C4-2B (cell line): ENCODE results near the gene SPAG17.

Experiments used
- CTCF ChIP-seq: fragments of 450-650 bp; conservative IDR thresholded peaks from 2 replicates; pipeline ENCODE4 v1.5.1; 2017; ENCODE audit warnings: mild to moderate bottlenecking
- ZFX ChIP-seq: fragments of 450-650 bp; IDR thresholded peaks from 2 replicates; pipeline ENCODE4 v1.6.1; 2017

DNA sequence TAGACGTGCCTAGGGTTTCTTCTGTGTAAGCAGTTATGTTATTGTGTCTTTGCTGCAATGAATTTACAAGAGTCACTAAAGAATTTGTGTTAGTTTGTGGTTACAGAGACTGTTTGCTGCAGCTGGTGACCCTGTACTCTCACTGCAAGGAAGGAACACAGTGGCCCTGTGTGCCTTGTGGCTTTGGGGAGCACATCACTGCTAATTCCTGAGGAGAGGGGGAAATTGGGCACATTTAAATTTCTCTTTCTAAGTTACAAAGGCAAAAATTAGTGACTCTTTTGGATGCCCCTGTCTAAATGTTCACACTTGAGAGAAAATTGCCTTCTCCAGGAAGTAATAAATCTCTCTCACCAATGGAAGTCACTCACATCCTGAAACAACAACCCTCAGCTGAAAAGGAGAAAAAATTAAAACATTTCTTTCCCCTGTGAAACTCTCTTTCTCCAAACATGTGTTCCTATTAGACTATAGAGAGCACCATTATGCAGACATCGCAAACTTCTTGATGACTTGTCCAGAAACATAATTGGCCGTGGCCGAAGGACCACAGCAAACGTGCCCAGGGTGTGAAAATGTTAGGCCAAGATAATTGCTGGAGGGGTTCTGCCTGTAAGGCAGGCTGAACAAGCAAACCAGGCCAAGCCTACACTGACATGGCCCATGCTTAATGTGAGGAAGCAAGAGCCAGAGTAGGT, 32.3 kb upstream of the SPAG17 start:
- TF ChIP-seq CTCF (no peak), ZFX (no peak)
